ENCODE results near the gene STAT3. TPM values are rescaled to one million over a fixed set of nuclear protein-coding genes. Genes with fewer than 3 reads are reported as not detected.

Gene STAT3
- total RNA-seq, 4 donors from 2014 or later, result 115 to 298 (median 171) TPM

DNA sequence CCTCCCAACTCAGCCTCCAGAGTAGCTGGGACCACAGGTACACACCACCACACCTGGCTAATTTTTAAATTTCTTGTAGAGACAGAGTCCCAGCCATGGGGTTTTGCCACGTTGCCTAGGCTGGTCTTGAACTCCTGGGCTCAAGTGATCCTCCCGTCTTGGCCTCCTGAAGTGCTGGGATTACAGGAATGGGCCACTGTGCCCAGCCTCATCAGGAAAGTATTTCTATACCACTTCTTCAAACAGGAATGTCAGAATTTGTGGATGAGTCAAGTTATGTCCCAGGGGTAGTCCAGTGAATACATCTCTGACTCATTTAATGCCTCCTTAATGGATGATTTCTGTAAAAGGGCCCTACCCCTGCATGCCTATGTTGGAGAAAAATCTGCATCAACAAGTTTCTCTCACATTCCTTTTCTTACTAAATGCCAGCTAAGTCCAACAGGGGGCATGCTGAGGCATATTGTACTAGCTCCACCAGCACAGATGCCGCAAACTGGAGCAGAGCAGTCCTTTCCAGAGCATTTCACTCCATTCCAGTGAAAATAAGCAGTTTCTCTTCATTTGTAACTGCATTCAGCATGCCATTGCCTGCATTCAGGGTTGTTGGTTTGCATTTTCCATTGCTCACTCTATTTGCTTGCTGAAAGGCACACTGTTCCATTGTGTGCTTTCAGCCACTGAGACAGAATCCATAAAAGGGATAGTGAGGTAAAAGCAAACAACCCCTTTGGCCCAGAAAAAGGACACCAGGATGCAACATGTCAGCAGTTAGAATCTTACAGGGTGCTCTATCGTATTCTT is 40.1 kb upstream of the STAT3 start:
- no peaks in the 10 kb centered on the region for H3K9me3 ChIP-seq
- intact Hi-C loops (cut with DNase I; ENCODE audit: low total_unique reads), result no loop called here
- no peaks in the 10 kb centered on the region for H3K4me1 ChIP-seq
- H3K27me3 ChIP-seq, result no peaks in the 10 kb centered on the region
- H3K27ac ChIP-seq, result peak overlapping the region; percentile 62 to 65
- H3K4me3 ChIP-seq, result no peak overlapping the region
- H3K36me3 ChIP-seq, result no peaks in the 10 kb centered on the region
- no peak for TF ChIP-seq POLR2A (IDR thresholded peaks at IDR 0.05)
- TF ChIP-seq, protein P1, sequence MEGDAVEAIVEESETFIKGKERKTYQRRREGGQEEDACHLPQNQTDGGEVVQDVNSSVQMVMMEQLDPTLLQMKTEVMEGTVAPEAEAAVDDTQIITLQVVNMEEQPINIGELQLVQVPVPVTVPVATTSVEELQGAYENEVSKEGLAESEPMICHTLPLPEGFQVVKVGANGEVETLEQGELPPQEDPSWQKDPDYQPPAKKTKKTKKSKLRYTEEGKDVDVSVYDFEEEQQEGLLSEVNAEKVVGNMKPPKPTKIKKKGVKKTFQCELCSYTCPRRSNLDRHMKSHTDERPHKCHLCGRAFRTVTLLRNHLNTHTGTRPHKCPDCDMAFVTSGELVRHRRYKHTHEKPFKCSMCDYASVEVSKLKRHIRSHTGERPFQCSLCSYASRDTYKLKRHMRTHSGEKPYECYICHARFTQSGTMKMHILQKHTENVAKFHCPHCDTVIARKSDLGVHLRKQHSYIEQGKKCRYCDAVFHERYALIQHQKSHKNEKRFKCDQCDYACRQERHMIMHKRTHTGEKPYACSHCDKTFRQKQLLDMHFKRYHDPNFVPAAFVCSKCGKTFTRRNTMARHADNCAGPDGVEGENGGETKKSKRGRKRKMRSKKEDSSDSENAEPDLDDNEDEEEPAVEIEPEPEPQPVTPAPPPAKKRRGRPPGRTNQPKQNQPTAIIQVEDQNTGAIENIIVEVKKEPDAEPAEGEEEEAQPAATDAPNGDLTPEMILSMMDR (IDR thresholded peaks at IDR 0.05), result peak; percentile 54 to 71 (median 62)
- DNase-seq, result no peak

DNA sequence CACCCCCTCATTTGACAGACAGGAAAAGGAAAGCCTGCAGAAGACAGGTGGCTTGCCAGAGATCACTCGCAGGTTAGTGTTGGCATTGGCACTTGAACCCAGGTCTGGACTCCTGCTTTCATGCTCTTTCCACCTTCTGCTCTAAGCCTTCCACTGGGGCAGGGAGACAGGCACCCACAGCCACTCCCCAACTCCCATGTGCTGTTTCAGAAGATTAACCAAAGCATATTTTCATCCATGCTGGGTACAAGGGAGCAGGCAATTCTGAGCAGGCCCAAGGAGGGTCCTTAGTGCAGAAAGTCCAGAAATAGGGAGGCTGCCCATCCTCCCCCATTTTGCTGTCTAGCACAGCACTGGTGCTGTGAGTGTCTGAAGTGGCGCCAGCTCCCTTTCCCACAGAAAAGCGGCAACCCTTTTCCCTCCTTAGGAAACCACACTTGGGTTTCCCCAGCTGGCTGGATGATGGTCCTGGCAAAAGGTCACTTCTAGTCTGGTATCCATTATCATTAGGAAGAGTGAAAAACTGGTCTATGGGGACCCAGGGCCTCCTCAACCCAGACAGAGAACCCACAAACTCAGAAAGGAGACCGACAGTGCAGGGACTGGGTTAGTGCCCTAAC is 36.9 kb upstream of the STAT3 start:
- H3K4me1 ChIP-seq, result no peaks in the 10 kb centered on the region
- no peaks in the 10 kb centered on the region for H3K27me3 ChIP-seq
- H3K27ac ChIP-seq, result peak overlapping the region; percentile 98 to 99
- no peaks in the 10 kb centered on the region for H3K9me3 ChIP-seq
- H3K36me3 ChIP-seq, result no peaks in the 10 kb centered on the region
- no peak overlapping the region for H3K4me3 ChIP-seq
- no peak for TF ChIP-seq POLR2A (IDR thresholded peaks at IDR 0.05)
- TF ChIP-seq, protein P1 (IDR thresholded peaks at IDR 0.05), result no peak
- DNase-seq, result no peak
- intact Hi-C loops (cut with DNase I; ENCODE audit: low total_unique reads), result no loop called here

DNA sequence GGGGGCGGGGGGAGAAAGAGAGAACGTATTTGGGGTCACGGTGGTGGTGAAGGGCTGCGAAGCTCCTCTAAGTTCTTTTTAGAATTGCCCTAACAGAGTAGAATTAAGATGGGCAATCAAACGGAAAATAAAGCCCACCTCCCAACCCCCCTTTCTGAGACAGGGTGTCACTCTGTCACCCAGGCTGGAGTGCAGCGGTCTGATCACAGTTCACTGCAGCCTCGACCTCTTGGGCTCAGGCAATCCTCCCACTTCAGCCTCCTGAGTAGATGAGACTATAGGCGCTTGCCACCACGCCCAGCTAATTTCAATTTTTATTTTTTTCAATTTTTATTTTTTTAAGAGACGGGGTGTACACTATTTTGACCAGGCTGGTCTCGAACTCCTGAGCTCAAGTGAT is 35.5 kb upstream of the STAT3 start:
- no peaks in the 10 kb centered on the region for H3K9me3 ChIP-seq
- no peaks in the 10 kb centered on the region for H3K36me3 ChIP-seq
- TF ChIP-seq POLR2A (IDR thresholded peaks at IDR 0.05), result no peak
- TF ChIP-seq, protein P1 (IDR thresholded peaks at IDR 0.05), result no peak
- no peaks in the 10 kb centered on the region for H3K27me3 ChIP-seq
- no peak for DNase-seq
- H3K27ac ChIP-seq, result peak overlapping the region; percentile 98 to 99
- no peaks in the 10 kb centered on the region for H3K4me1 ChIP-seq
- H3K4me3 ChIP-seq, result peak overlapping the region in 1 of 2 donors; percentile 23
- intact Hi-C loops (cut with DNase I; ENCODE audit: low total_unique reads), result no loop called here

DNA sequence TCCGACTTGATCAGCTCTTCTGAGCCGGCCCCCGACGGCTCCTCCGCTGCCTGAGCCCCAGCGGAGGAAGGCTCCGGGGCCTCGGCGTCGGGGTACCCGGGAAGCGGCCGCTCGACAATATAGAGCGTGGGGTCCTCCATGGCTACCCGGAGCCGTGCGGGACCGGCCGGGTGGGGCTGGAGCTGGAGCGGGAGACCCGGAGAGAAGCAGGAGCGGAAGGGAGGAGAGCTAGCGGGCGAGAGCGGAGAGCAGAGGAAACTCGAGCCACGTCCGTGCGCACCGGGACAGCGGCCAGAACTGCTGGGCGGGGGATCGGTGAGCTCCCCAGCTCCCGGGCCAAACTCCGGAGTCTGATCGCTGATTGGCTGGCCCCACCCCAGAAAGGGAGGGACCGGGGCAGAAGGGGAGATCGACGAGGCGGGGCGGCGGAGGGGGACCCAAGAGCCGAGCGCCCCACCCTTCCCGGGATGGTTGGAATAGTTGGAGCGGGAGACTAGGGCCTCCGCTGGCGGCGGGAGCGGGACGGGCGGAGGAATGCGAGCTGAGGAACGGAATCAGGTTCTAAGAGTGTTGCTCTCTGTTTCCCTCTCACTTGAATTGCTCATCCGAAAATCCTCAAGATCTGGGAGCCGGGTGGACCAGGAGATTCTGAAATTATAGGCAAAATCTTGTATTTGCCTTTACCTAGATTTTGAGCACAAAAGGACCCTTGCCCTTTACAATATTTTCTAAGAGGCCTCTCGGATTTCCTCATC is 34.9 kb upstream of the STAT3 start, which contains the start of gene CAVIN1:
CAVIN1 (minus strand) TSS at position 299 of the 755 bp plus-strand sequence; CDS start at position 140, 159 bp downstream.
- no peaks in the 10 kb centered on the region for H3K36me3 ChIP-seq
- peak within 1 kb of the TSS; percentile 98 to 99 for H3K27ac ChIP-seq
- TF ChIP-seq, protein P1 (IDR thresholded peaks at IDR 0.05), result peak in 2 of 4 experiments; percentile 12 to 13
- peak; percentile 97 to 99 for TF ChIP-seq POLR2A (IDR thresholded peaks at IDR 0.05)
- peak within 1 kb of the TSS; percentile 92 to 93 for H3K4me3 ChIP-seq
- H3K27me3 ChIP-seq, result no peaks in the 10 kb centered on the region
- peak; percentile 100 for DNase-seq
- H3K4me1 ChIP-seq, result no peaks in the 10 kb centered on the region
- no peaks in the 10 kb centered on the region for H3K9me3 ChIP-seq
- intact Hi-C loops (cut with DNase I; ENCODE audit: low total_unique reads), result no loop called here
